Ovary (tissue), 9 donors: Measurements from ENCODE around the gene ZNF503. TPM values are rescaled to one million over a fixed set of nuclear protein-coding genes. Genes with fewer than 3 reads are reported as not detected.

Source experiments
- DNase-seq, 5 donors: peaks; one replicate each; pipeline ENCODE4 v3.0.0-alpha.2; 2019 to 2020
- H3K27ac ChIP-seq, 2 donors: fragments of 200-600 bp; one replicate each; pipeline versions ENCODE4 v1.5.1 to v1.8.0; 2019 to 2022
- H3K27me3 ChIP-seq: fragments of 200-600 bp; one replicate; pipeline ENCODE4 v1.8.0; 2022
- H3K36me3 ChIP-seq: fragments of 200-600 bp; sonication (generic); one replicate; pipeline ENCODE4 v1.5.1; 2019
- H3K4me1 ChIP-seq: one replicate; pipeline ENCODE4 v1.8.1; 2013; ENCODE audit warnings: mild to moderate bottlenecking, moderate library complexity; ENCODE audit not compliant: insufficient read depth
- H3K4me3 ChIP-seq: fragments of 200-600 bp; sonication (generic); one replicate; pipeline ENCODE4 v1.5.1; 2017
- H3K9me3 ChIP-seq, 2 donors: fragments of 200-600 bp in 1 of 2; sonication (generic) in 1 of 2; one replicate each; pipeline versions ENCODE4 v1.5.1 to v1.8.1; 2013 to 2019; ENCODE audit warnings: mild to moderate bottlenecking in 1 of 2, moderate library complexity in 1 of 2
- CTCF ChIP-seq, 3 donors: fragments of 450-650 bp in 2 of 3; fragments of 200-600 bp in 1 of 3; IDR thresholded peaks; one replicate each; pipeline versions ENCODE4 v1.5.1 to v1.8.0; 2016 to 2022; ENCODE audit warnings: antibody characterized with exemption in 3 of 3, mild to moderate bottlenecking in 1 of 3
- EP300 ChIP-seq: sonication (generic); formaldehyde crosslinking; IDR thresholded peaks from one replicate; pipeline ENCODE4 v1.6.1; 2017; ENCODE audit warnings: antibody characterized with exemption
- POLR2A ChIP-seq: fragments of 450-650 bp; IDR thresholded peaks from one replicate; pipeline ENCODE4 v1.6.1; 2017; ENCODE audit warnings: antibody characterized with exemption, mild to moderate bottlenecking, moderate library complexity
- WGBS, 3 donors: extraction: QIAGEN DNeasy Blood & Tissue Kit in 1 of 3; methylation state at CpG; one replicate each; pipeline versions ENCODE4 v1.1.5 to v1.1.7; 2013 to 2017; 5-methylcytosine and 5-hydroxymethylcytosine counted together
- intact Hi-C, 4 donors: fragments of 100-400 bp; cut with DNase I; formaldehyde crosslinking; loops; one replicate each; pipeline versions ENCODE4 v1.11.0 to v1.15.1; 2022 to 2023
- polyA plus RNA-seq, 2 donors: library from polyadenylated mRNA; stranded (reverse); fragments of 200-250 nt in 1 of 2; fragments of 350-450 nt in 1 of 2; fragmentation: Illumina TruSeq in 1 of 2; extraction: RNeasy Lipid Tissue Mini Kit (QIAGEN cat#74804) in 1 of 2; gene quantifications; one replicate each; pipeline ENCODE4 v1.2.3, GENCODE V29; 2013 to 2014
- total RNA-seq, 7 donors: library from RNA; depleted of rRNA in 2 of 7; stranded (reverse); fragments of >200 nt in 2 of 7; fragmentation: NEBNext Ultra II Directional in 3 of 7; extraction: Animal tissue kit (Norgen Biotek cat#: 25700) in 3 of 7; gene quantifications; one replicate each; pipeline versions ENCODE4 v1.1.0 to v1.2.4, GENCODE V29; 2016 to 2023
- donor health status: DM: no; HTN: no; CAD: no; lungs with moderate emphysema.
- donor health status: DM: no; HTN: no; CAD: no.
- donor health status: Bipolar disorder and iron deficiency.
- donor health status: DM: yes; HTN: yes; CAD: no.
- donor health status: DM: no; HTN: no; CAD: no.
- donor health status: DM: yes; HTN: yes; CAD: no.

Gene ZNF503
- total and polyA plus RNA-seq, 9 donors, result 21.1 to 221 (median 82.2) TPM

DNA sequence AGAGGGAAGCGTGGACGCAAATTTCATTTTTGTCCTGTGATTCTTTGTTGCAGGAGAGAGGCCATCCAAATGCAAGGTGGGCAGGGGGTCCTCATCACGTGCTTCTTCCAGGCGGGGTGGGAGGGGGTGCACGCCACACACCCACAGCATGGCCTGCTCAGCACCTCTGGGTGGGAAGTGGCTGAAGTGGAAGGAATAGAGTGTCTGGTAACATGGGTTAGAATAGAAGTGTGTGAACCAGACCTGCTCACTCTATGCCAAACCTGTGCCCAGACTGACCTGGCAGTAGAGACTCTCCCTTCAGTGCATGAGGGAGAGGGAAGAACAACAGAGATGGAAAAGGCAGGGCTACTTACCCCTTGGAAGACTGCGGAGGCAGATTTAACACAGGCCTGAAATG, 21.7 kb downstream of the ZNF503 start:
- intact Hi-C loops, result no loop called here
- no peaks in the 10 kb centered on the region for H3K27me3 ChIP-seq
- H3K27ac ChIP-seq, result no peak overlapping the region
- TF ChIP-seq CTCF (IDR thresholded peaks at IDR 0.05), result no peak
- TF ChIP-seq EP300, result no peak
- TF ChIP-seq POLR2A, result no peak
- H3K36me3 ChIP-seq, result no peaks in the 10 kb centered on the region
- no peak overlapping the region for H3K4me3 ChIP-seq
- DNase-seq, result no peak
- H3K4me1 ChIP-seq, result no peaks in the 10 kb centered on the region
- H3K9me3 ChIP-seq, result no peaks in the 10 kb centered on the region
- WGBS, 3 donors, result 80 to 87% (median 86%) methylated on average over 6 of the region's 6 CpGs

GRCh38 chr10:75379212-75379724, 22.3 kb downstream of the ZNF503 start:
- peak in 3 of 5 donors; percentile 26 to 44 (median 39) for DNase-seq
- H3K27ac ChIP-seq, result no peak overlapping the region

DNA sequence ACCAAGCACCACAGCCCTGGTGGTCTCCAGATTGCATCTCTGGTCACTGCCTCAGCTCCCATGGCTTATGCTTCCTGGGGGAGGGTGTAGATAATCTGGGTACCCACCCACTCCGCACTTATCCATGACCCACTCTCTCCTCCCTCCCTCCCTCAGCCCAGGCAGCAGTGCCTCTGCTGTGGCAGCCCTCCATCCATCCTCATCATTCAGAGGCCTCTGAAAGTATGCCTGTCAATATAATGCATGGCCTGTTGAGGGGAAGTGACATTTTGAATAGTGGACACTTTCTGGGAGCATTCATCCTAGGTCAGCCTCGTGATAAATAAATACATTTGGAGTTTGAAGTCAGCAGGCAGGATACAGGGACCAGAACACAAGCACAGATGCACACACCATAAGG, 23.2 kb downstream of the ZNF503 start:
- no peak for DNase-seq
- no peaks in the 10 kb centered on the region for H3K4me1 ChIP-seq
- intact Hi-C loops, result no loop called here
- H3K27me3 ChIP-seq, result no peaks in the 10 kb centered on the region
- H3K27ac ChIP-seq, result no peak overlapping the region
- 87 to 92% (median 87%) methylated on average over 2 of the region's 2 CpGs for WGBS, 3 donors
- no peaks in the 10 kb centered on the region for H3K36me3 ChIP-seq
- no peaks in the 10 kb centered on the region for H3K9me3 ChIP-seq
- no peak overlapping the region for H3K4me3 ChIP-seq
- TF ChIP-seq EP300 (no peak), POLR2A (no peak), CTCF (IDR thresholded peaks at IDR 0.05) (no peak)

More at GRCh38 chr10:75379212-75379724, 22.3 kb downstream of the ZNF503 start:
- intact Hi-C loops, result no loop called here
- Histone ChIP-seq H3K9me3 (no peaks in the 10 kb centered on the region), H3K27me3 (no peaks in the 10 kb centered on the region), H3K4me3 (no peak overlapping the region), H3K4me1 (no peaks in the 10 kb centered on the region), H3K36me3 (no peaks in the 10 kb centered on the region)
- no peak for TF ChIP-seq POLR2A
- TF ChIP-seq EP300, result no peak
- TF ChIP-seq CTCF (IDR thresholded peaks at IDR 0.05), result no peak
- 45 to 51% (median 48%) methylated on average over 10 of the region's 10 CpGs for WGBS, 3 donors

GRCh38 chr10:75377869-75378268, 23.7 kb downstream of the ZNF503 start:
- no peaks in the 10 kb centered on the region for H3K4me1 ChIP-seq
- no peaks in the 10 kb centered on the region for H3K27me3 ChIP-seq
- H3K4me3 ChIP-seq, result no peak overlapping the region
- 89 to 92% (median 92%) methylated on average over 3 of the region's 3 CpGs for WGBS, 3 donors
- H3K9me3 ChIP-seq, result no peaks in the 10 kb centered on the region
- H3K27ac ChIP-seq, result no peak overlapping the region
- no peaks in the 10 kb centered on the region for H3K36me3 ChIP-seq
- DNase-seq, result no peak
- intact Hi-C loops, result no loop called here
- TF ChIP-seq POLR2A (no peak), CTCF (IDR thresholded peaks at IDR 0.05) (no peak)
